Fibroblast of mammary gland (primary cell): ENCODE measurements around the gene SLC39A11.

Source experiments
- DNase-seq: peaks from one replicate; pipeline ENCODE4 v3.0.0-alpha.2; 2010; ENCODE audit warnings: low read depth
- H3K4me3 ChIP-seq: 2 replicates; pipeline ENCODE4 v1.5.1; 2011; ENCODE audit warnings: low read depth, mild to moderate bottlenecking, low read length, moderate library complexity; ENCODE audit not compliant: control insufficient read depth
- CTCF ChIP-seq: conservative IDR thresholded peaks from 2 replicates; pipeline ENCODE4 v1.5.1; 2011; ENCODE audit warnings: low read depth, low read length, inconsistent platforms; ENCODE audit not compliant: control insufficient read depth, insufficient read depth

Gene SLC39A11

DNA sequence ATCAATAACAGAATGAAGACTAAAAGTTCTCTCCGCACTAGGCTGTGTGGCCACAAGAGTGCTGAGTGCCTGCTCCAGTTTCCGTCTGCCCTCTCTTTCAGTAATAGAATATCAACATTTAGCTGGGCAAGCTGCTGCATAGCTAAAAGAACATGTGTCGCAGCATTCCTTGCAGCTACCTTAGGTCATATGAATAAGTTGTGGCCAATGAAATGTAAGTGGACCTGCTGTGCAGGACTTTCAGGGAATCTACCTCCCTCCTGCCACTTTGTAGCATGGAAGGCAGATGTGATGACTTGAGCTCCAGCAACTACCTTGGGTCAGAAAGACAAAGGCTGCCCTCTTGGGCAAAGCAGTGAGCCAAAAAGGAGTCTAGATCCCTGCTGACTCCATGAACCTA is 25.4 kb downstream of the SLC39A11 start:
- no peak for DNase-seq
- TF ChIP-seq CTCF, result no peak

DNA sequence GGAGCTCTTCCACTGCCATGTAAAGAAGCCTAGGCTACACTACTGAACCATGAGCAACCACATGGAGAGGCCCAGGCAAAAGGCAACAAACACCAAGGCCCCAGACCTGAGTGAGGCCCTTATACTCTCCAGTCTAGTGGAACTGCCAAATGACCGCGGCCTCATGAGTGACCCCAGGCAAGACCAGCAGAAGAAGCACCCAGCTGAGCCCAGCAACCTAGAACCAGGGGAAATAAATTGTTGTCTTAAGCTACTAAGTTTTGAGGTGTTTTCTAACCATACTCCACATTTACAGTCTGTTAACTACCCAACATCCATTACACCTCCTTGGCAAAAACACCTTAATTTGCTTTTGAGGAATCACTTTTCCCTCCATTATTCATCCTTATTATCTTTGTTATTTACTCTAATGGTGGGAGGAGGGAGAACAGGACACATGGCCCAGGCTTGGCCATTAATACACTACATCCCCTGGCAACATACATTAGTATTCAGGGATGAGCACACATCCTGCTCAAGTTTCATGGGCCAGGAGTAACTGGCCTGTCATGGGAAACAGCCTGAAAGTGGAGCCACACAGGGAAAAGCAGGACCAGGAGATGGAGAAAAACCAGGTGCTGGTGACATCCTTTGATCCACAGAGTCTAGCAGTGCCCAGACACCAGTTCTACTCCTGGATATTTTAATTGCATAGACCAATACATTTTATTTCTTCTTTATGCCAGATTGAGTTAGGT is 26.2 kb downstream of the SLC39A11 start:
- no peak for TF ChIP-seq CTCF
- no peak overlapping the region for H3K4me3 ChIP-seq
- peak; percentile 42 for DNase-seq

More for the DNA sequence above, 25.4 kb downstream of the SLC39A11 start:
- no peak overlapping the region for H3K4me3 ChIP-seq

DNA sequence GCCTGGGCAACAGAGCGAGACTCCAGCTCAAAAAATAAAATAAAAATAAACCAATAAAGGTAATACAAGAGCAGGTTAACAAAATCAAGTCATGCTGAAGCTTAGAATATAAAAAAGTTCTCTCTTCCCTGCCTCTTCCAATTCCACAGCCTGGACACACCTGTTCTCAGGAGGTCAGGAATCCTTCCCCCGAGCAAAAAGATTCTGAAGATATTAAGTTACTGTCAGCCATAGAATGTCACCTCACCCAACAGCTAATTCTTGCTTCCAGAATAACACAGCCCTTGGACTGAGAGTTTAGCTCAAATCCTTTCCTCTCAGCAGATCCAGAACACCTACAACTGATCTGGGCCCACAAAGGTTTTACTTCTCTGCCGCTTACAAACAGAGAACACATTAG is 27.1 kb downstream of the SLC39A11 start:
- no peak for DNase-seq
- TF ChIP-seq CTCF, result no peak
- H3K4me3 ChIP-seq, result no peak overlapping the region

GRCh38 chr17:73064084-73064938 is 28.2 kb downstream of the SLC39A11 start:
- peak; percentile 26 for DNase-seq
- H3K4me3 ChIP-seq, result no peak overlapping the region
- no peak for TF ChIP-seq CTCF

- DNase-seq, result no peak
- no peak for TF ChIP-seq CTCF
- no peak overlapping the region for H3K4me3 ChIP-seq
Measured at GRCh38 chr17:73062726-73063125, 29.8 kb downstream of the SLC39A11 start.

- TF ChIP-seq CTCF, result no peak
- no peak for DNase-seq
- no peak overlapping the region for H3K4me3 ChIP-seq
Measured at GRCh38 chr17:73061161-73061560, 31.3 kb downstream of the SLC39A11 start.
